Memory B cell (primary cell): ENCODE results near the gene PIANP.

ENCODE experiments used
- ATAC-seq: fragments of 150-1000 bp; cut with Tn5 transposase; 2 replicates; pipeline ENCODE4 v1.10.0; 2021; ENCODE audit warnings: low read depth, mild to moderate bottlenecking, moderate library complexity
- DNase-seq, 2 donors: peaks; one replicate each; pipeline ENCODE4 v3.0.0; 2022; ENCODE audit warnings: low spot score in 2 of 2
- H3K27ac Mint-ChIP-seq: one replicate; pipeline ENCODE4 v1.8.0; 2022; ENCODE audit warnings: mild to moderate bottlenecking, moderate library complexity, mixed read lengths
- H3K27me3 Mint-ChIP-seq: one replicate; pipeline ENCODE4 v1.8.0; 2022; ENCODE audit warnings: mixed read lengths
- H3K36me3 Mint-ChIP-seq: one replicate; pipeline ENCODE4 v1.8.0; 2022; ENCODE audit warnings: mild to moderate bottlenecking, mixed read lengths
- H3K4me1 Mint-ChIP-seq: one replicate; pipeline ENCODE4 v1.8.0; 2022; ENCODE audit warnings: mixed read lengths
- H3K4me3 Mint-ChIP-seq: one replicate; pipeline ENCODE4 v1.8.0; 2022; ENCODE audit warnings: mild to moderate bottlenecking, moderate library complexity, mixed read lengths
- H3K9me3 Mint-ChIP-seq: one replicate; pipeline ENCODE4 v1.8.0; 2022; ENCODE audit warnings: mixed read lengths

PIANP gene

DNA sequence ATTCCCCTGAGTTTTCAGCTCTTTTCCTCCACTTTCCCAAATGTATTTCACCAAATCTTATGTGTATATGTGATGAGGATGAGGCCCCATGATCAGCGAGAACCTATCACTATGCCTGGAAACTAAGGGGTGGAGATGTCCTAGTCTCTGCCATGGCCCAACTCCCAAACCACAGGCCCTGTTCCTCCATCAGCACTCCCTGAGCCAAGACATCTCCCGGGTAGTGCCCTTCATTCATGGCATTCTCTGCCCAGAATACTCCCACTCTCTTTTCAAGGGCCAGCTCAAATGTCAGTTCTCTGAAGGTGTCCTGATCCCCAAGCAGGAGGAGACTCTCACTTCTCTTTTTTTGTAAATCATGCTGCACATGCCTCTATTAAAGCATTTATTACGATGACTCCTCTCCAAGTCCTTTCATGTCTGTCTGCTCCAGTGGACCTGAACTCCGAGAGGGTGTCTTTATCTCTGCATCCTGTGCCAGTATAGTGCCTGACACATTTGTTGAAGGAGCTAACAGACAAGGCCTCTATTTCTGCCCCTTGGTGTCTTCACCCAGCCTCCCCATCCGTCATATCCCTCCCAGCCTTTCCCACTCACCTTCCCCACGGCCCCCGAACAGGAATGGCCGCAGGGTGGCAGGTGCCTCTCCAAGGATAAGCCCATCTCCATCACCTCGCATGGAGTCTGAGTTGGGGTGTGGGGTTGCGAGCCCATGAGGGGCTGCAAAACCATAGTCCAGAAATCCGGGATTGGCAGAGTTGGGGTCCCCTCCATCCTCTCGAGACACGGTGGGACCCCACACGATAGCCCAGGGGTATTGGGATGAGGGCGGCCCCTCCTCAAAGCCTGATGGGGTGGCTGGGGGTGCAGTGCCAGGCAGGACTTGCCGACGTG is 3.7 kb downstream of the PIANP start:
- peak; percentile 91 for ATAC-seq
- Mint-ChIP-seq H3K9me3 (no peaks in the 10 kb centered on the region), H3K4me3 (no peak overlapping the region)

DNA sequence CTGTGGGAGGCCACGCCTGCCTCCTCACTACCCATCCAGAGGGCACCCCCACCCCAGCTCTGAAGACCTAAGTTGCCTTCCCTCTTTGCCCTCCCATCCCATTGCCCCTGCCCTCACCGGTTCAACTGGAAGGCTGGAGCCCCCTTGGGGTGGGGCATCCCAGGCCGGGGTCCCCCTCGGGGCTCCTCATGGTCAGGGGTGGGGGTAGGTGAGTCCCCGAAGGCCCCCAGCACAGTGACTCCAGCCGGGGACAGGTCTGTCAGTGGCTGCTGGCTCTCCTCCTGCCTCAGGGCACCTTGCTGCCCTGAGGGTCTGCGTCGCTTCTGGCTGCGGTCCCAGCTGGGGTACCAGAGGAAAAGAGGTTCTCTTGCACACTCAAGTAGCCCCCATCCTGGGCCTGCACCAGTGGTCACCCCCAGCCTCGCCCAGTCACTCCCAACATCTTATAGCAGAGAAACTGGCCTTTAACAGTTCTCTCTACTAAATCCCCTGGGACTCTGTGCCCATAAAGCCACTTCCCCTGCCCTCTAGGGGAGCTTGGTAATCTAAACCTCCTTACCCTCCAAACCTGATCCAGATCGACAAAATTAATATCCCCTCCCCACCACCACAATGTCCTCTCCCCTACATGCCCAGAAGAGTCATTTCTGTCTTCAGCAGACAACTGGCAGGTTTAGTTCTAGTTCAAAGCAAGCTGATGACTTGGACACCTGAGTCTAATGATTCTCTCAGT is 5.1 kb downstream of the PIANP start:
- H3K36me3 Mint-ChIP-seq: peaks cover 3% of the 10 kb centered on the region
- H3K9me3 Mint-ChIP-seq: no peaks in the 10 kb centered on the region
- no peak overlapping the region for H3K27ac Mint-ChIP-seq
- ATAC-seq (no peak), DNase-seq (no peak)
- no peak overlapping the region for H3K4me3 Mint-ChIP-seq
- peaks cover 9% of the 10 kb centered on the region for H3K27me3 Mint-ChIP-seq
- peaks cover 35% of the 10 kb centered on the region for H3K4me1 Mint-ChIP-seq

More for the DNA sequence above, 3.7 kb downstream of the PIANP start:
- H3K27me3 Mint-ChIP-seq: peaks cover 15% of the 10 kb centered on the region
- peaks cover 41% of the 10 kb centered on the region for H3K4me1 Mint-ChIP-seq
- peaks cover 3% of the 10 kb centered on the region for H3K36me3 Mint-ChIP-seq
- H3K27ac Mint-ChIP-seq: peak overlapping the region; percentile 15
- peak; percentile 39 to 56 for DNase-seq

DNA sequence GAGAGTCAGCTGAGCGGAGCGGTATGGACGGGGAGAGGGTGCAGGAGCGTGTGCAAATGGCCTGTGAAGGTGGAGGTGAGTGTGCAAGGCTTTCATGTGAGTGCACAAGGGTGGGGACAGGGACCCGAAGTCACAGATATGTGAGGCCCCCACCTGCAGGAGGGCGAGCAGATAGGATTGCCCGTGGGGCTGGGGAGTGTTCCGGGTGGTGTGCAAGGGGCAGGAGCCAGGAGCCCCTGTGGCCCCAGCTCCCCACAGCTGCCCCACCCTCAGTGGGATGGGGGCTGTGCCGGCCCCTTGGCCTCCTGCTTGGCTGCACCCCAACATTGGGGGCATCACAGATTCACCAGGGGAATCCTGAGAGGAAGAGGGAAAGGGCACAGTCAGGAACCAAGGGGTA is 5.9 kb downstream of the PIANP start:
- Mint-ChIP-seq H3K9me3 (no peaks in the 10 kb centered on the region), H3K4me1 (peaks cover 39% of the 10 kb centered on the region), H3K4me3 (no peak overlapping the region), H3K27ac (no peak overlapping the region), H3K36me3 (peaks cover 3% of the 10 kb centered on the region), H3K27me3 (peaks cover 9% of the 10 kb centered on the region)
- no peak for ATAC-seq
- DNase-seq: no peak

DNA sequence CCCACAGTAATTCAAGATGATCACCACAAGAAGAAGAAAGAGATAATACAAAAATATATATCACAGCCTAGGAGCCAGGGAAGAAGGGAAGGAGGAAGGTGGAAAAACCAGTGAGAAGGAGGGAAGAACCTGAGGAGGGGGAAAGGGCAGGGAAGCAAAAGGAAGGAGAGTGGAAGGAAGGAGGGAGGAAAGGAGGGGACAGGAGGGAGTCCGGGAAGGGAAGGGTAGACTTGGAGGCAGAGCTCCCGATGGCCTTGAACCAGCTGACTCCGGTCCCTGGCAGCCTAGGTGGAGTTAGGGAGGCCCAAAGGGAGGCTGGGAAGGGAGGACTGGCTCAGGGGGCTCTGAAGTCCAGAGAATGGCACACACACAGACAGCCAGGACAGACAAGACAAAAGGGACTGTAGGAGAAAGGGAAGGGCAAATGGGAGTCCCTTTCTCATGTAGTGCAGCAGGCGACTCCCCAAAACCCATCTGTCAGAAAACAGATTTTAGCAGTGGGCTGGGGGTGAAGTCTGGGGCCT is 6.7 kb downstream of the PIANP start:
- peaks cover 3% of the 10 kb centered on the region for H3K27me3 Mint-ChIP-seq
- H3K4me3 Mint-ChIP-seq: no peak overlapping the region
- H3K36me3 Mint-ChIP-seq: peaks cover 1% of the 10 kb centered on the region
- DNase-seq: no peak
- H3K9me3 Mint-ChIP-seq: no peaks in the 10 kb centered on the region
- H3K4me1 Mint-ChIP-seq: peaks cover 33% of the 10 kb centered on the region
- ATAC-seq: no peak
- no peak overlapping the region for H3K27ac Mint-ChIP-seq

DNA sequence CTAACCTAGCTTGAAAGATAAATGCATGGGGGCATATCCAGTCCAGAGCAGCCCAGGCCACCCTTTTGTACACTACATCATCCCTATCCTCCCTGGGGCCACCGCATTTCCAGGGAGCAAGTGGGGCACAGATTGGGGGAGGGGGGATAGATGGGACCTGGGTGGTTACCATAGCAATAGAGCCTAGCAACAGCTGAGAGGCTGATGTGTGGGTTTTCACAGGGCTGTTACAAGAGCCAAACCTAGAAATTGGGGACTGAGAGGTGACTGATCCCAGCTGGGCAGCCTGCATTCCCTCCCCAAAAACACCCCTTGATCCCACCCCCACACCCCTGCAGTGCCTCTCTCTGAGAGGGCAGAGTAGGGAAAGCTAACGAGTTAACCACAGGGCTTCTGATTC is 7.7 kb downstream of the PIANP start:
- Mint-ChIP-seq H3K27ac (no peak overlapping the region), H3K36me3 (peaks cover 1% of the 10 kb centered on the region), H3K9me3 (no peaks in the 10 kb centered on the region), H3K27me3 (no peaks in the 10 kb centered on the region), H3K4me3 (no peak overlapping the region), H3K4me1 (peaks cover 39% of the 10 kb centered on the region)
- no peak for ATAC-seq
- no peak for DNase-seq

DNA sequence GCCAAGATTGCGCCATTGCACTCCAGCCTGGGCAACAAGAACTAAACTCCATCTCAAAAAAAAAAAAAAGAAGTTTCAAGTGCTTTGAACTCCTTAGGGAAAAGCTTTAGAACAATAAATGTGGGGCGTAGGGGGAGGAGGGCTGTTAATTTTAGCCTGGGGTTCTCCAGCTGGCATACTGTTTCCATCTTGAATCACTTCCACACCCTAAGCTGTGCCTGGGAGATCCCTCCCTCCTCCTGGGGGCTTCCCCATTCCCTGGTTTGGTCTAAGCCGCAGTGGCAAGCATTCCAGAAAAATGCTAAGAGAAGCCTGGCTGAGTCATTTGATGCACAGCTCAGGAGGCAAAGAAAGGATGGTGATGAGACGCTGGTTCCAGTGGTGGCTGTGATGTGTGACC is 9.1 kb downstream of the PIANP start:
- Mint-ChIP-seq H3K27me3 (no peaks in the 10 kb centered on the region), H3K27ac (no peak overlapping the region), H3K4me1 (peaks cover 43% of the 10 kb centered on the region), H3K36me3 (peaks cover 6% of the 10 kb centered on the region), H3K9me3 (no peaks in the 10 kb centered on the region), H3K4me3 (no peak overlapping the region)
- ATAC-seq: no peak
- DNase-seq: no peak

DNA sequence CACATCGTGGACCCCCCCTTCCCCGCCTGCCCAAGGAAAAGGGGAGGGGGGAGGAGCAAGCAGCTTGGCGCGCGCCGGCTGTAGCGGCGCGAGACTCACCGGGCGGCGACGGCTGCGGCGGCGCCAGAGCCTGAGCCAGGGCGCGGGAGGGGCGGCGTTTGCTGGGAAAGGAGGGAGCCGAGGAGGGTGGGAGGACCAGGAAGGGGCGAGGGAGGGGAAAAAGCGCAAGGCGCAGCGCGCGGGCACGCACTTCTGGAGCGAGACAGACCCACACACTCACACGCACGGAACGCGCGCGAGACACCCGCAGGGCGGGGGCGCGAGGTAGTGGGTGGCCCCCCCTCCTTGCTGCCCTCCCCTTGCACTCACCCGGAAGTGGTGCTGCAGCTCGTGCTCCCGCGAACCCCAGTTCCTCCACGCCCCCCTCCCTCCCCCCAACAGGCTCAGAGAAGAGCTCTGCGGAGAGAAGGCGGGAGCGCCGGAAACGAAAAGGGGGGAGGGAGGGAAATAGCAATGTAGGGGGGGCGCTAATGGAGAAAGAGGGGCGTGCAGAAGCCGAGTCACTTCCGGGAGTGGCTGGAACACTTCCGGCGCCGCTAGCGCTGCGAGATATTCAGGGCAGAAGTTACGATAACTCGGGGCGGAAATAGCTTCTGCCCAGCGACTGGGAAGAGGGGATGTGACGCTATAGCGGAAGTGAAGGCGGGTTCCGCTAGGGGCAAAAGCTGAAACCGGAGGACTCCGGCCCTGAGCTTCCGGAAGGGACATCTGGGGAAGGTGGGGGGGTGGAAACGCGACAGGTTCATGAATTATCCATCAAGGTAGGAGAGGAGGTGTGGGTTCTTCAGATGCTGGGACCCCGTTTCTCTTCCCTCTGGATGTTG is 11.4 kb downstream of the PIANP start, which contains the start of gene ZNF384:
Gene ZNF384 (minus strand): TSS at position 377 of the 884 bp plus-strand sequence. CDS start 9,855 bp downstream, outside the sequence.
- H3K27ac Mint-ChIP-seq: peak within 1 kb of the TSS; percentile 94
- H3K4me1 Mint-ChIP-seq: peaks cover 38% of the 10 kb centered on the region
- H3K36me3 Mint-ChIP-seq: peaks cover 8% of the 10 kb centered on the region
- no peaks in the 10 kb centered on the region for H3K9me3 Mint-ChIP-seq
- ATAC-seq (peak; percentile 83), DNase-seq (peak; percentile 83 to 91)
- H3K4me3 Mint-ChIP-seq: peak within 1 kb of the TSS; percentile 93
- no peaks in the 10 kb centered on the region for H3K27me3 Mint-ChIP-seq

GRCh38 chr12:6688543-6688998 is 12.0 kb downstream of the PIANP start:
- ATAC-seq (no peak), DNase-seq (peak; percentile 26 to 49)
- H3K4me1 Mint-ChIP-seq: peaks cover 38% of the 10 kb centered on the region
- H3K27ac Mint-ChIP-seq: peak overlapping the region; percentile 94
- no peaks in the 10 kb centered on the region for H3K9me3 Mint-ChIP-seq
- peak overlapping the region; percentile 93 for H3K4me3 Mint-ChIP-seq
- no peaks in the 10 kb centered on the region for H3K27me3 Mint-ChIP-seq
- H3K36me3 Mint-ChIP-seq: peaks cover 8% of the 10 kb centered on the region

GRCh38 chr12:6685814-6686213 is 14.8 kb downstream of the PIANP start:
- H3K4me3 Mint-ChIP-seq: no peak overlapping the region
- no peak for DNase-seq

GRCh38 chr12:6684609-6685008 is 16.0 kb downstream of the PIANP start:
- no peak overlapping the region for H3K27ac Mint-ChIP-seq
- H3K4me1 Mint-ChIP-seq: peaks cover 40% of the 10 kb centered on the region
- no peak overlapping the region for H3K4me3 Mint-ChIP-seq
- no peaks in the 10 kb centered on the region for H3K27me3 Mint-ChIP-seq
- no peaks in the 10 kb centered on the region for H3K9me3 Mint-ChIP-seq
- ATAC-seq (no peak), DNase-seq (peak in 1 of 2 donors; percentile 52)
- H3K36me3 Mint-ChIP-seq: peaks cover 13% of the 10 kb centered on the region

More at GRCh38 chr12:6685814-6686213, 14.8 kb downstream of the PIANP start:
- H3K4me1 Mint-ChIP-seq: peaks cover 46% of the 10 kb centered on the region
- ATAC-seq: no peak
- H3K27ac Mint-ChIP-seq: no peak overlapping the region
- H3K36me3 Mint-ChIP-seq: peaks cover 13% of the 10 kb centered on the region
- no peaks in the 10 kb centered on the region for H3K9me3 Mint-ChIP-seq
- no peaks in the 10 kb centered on the region for H3K27me3 Mint-ChIP-seq

GRCh38 chr12:6676962-6677361 is 23.7 kb downstream of the PIANP start:
- DNase-seq (no peak), ATAC-seq (no peak)
- no peak overlapping the region for H3K4me3 Mint-ChIP-seq
- H3K36me3 Mint-ChIP-seq: peaks cover 34% of the 10 kb centered on the region
- H3K9me3 Mint-ChIP-seq: no peaks in the 10 kb centered on the region
- H3K27ac Mint-ChIP-seq: no peak overlapping the region
- H3K27me3 Mint-ChIP-seq: no peaks in the 10 kb centered on the region
- peaks cover 6% of the 10 kb centered on the region for H3K4me1 Mint-ChIP-seq

DNA sequence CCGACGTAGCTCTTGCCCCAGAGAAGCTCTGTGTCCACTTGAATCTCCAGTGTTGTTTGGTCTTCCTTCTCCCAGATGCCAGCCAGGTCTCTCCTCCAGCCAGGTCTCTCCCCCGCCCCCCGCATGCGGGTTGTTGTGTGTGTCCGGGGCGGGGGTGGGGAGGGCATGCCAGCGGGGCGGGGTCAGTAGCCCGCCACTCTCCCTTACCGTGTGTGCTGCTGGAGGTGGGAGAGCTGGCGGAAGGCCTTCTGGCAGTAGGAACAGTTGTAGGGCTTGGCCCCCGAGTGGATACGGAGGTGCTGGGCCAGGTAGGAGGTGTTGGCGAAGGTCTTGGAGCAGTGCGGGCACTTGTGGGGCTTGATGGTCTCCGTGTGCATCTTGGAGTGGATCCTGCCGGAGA is 28.5 kb downstream of the PIANP start:
- Mint-ChIP-seq H3K27me3 (no peaks in the 10 kb centered on the region), H3K4me3 (no peak overlapping the region), H3K9me3 (no peaks in the 10 kb centered on the region), H3K36me3 (peaks cover 41% of the 10 kb centered on the region), H3K27ac (peak overlapping the region; percentile 60), H3K4me1 (peaks cover 2% of the 10 kb centered on the region)
- no peak for ATAC-seq
- DNase-seq: no peak

GRCh38 chr12:6667559-6668210 is 32.9 kb downstream of the PIANP start:
- peak overlapping the region; percentile 47 for H3K27ac Mint-ChIP-seq
- H3K36me3 Mint-ChIP-seq: peaks cover 27% of the 10 kb centered on the region
- no peaks in the 10 kb centered on the region for H3K27me3 Mint-ChIP-seq
- H3K4me3 Mint-ChIP-seq: no peak overlapping the region
- no peaks in the 10 kb centered on the region for H3K9me3 Mint-ChIP-seq
- ATAC-seq (no peak), DNase-seq (no peak)
- H3K4me1 Mint-ChIP-seq: peaks cover 3% of the 10 kb centered on the region
